A549 treated with ZK216348 at 1 μM for 4 hours (cell line): ENCODE measurements around the gene TMEM267. TPM values are rescaled to one million over a fixed set of nuclear protein-coding genes. Genes with fewer than 3 reads are reported as not detected.

Source experiments
- total RNA-seq: library from RNA; stranded (reverse); fragments of 200-300 nt; extraction: Qiagen RNA extraction; gene quantifications from 5 replicates; pipeline ENCODE4 v1.2.3, GENCODE V29; 2022; ENCODE audit warnings: low read depth

TMEM267 gene
- 16.8 to 24.2 TPM (median 19.5 TPM) in 5 replicates for total RNA-seq

GRCh38 chr5:43483298-43484105 lies at the start of gene TMEM267:
Gene TMEM267, minus strand, starts transcription at chr5:43483865. Its CDS starts 29,896 bp downstream, at chr5:43453969.

GRCh38 chr5:43514816-43515677 lies 31.4 kb upstream of the TMEM267 start, which contains the start of gene C5orf34:
Gene C5orf34, minus strand, starts transcription at chr5:43515148. Its CDS starts 5,809 bp downstream, at chr5:43509339.

GRCh38 chr5:43412156-43412555 lies 71.5 kb downstream of the TMEM267 start, which contains the start of gene CCL28:
Gene CCL28, minus strand, starts transcription at chr5:43412391. Its CDS starts 75 bp downstream, at chr5:43412316.

Other genes with a start within 250 kb of the TMEM267 start
- gene HMGCS1, start 170.5 kb downstream of the TMEM267 start, total RNA-seq, result 50.5 to 79.8 TPM (median 58.0 TPM) in 5 replicates
- 0.06 to 0.22 TPM (median 0.14 TPM) in 4 of 5 replicates, not detected in the other for gene CCL28, start 71.5 kb downstream of the TMEM267 start, total RNA-seq
- gene C5orf34, start 31.3 kb upstream of the TMEM267 start, total RNA-seq, result 3.5 to 6.2 TPM (median 4.5 TPM) in 5 replicates
- 102 to 123 TPM (median 109 TPM) in 5 replicates for gene PAIP1, start 73.2 kb upstream of the TMEM267 start, total RNA-seq
- gene NNT, start 119.3 kb upstream of the TMEM267 start, total RNA-seq, result 8.3 to 14.5 TPM (median 11.2 TPM) in 5 replicates